Measurements from ENCODE around the gene AP3B1.

Gene AP3B1

DNA sequence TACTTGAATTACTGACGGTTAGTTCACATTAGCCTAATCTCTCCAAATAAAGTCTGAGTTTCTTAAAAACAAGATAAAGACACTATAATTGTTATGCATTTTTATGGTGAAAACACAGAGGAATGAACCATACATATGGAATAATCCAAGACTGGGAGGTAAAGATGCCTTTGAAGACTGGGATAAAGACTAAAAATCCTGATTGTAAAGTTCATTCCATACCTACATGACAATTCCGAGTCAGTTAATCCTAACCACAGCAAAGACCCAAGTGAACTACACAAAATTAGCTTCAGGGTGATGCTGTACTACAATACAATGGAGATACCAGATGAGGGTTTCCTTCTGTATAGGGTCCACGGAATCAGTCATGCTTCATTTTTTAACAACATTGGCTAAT, 6.3 kb downstream of the AP3B1 start:
- H3K4me3 ChIP-seq (ENCODE audit: low read length): no peak overlapping the region
- TF ChIP-seq, protein P1, sequence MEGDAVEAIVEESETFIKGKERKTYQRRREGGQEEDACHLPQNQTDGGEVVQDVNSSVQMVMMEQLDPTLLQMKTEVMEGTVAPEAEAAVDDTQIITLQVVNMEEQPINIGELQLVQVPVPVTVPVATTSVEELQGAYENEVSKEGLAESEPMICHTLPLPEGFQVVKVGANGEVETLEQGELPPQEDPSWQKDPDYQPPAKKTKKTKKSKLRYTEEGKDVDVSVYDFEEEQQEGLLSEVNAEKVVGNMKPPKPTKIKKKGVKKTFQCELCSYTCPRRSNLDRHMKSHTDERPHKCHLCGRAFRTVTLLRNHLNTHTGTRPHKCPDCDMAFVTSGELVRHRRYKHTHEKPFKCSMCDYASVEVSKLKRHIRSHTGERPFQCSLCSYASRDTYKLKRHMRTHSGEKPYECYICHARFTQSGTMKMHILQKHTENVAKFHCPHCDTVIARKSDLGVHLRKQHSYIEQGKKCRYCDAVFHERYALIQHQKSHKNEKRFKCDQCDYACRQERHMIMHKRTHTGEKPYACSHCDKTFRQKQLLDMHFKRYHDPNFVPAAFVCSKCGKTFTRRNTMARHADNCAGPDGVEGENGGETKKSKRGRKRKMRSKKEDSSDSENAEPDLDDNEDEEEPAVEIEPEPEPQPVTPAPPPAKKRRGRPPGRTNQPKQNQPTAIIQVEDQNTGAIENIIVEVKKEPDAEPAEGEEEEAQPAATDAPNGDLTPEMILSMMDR (conservative IDR thresholded peaks at IDR 0.05; ENCODE audit: low read length): no peak
- no peak for DNase-seq (ENCODE audit: low read depth)

DNA sequence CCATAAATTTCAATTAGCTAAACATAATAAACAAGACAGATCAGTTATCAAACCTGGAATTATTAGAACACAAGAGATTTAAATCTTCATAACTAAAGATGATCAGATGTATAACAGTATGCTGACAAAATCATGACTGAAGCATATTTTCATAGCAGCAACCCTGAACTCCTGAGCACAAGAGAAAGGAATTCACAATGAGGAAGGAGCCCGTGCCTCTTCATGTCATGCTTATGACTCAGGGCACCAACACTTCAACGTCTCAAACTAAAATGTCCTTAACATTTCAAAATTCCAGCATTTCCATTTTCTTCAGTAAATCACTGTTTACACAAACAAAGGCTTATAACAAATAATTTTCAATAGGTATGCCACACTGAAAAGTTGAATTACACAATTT, 6.7 kb downstream of the AP3B1 start:
- TF ChIP-seq, protein P1 (conservative IDR thresholded peaks at IDR 0.05; ENCODE audit: low read length): no peak
- no peak overlapping the region; the same call in none of the 2 replicates for H3K4me3 ChIP-seq (ENCODE audit: low read length)
- DNase-seq (ENCODE audit: low read depth): peak; percentile 81

DNA sequence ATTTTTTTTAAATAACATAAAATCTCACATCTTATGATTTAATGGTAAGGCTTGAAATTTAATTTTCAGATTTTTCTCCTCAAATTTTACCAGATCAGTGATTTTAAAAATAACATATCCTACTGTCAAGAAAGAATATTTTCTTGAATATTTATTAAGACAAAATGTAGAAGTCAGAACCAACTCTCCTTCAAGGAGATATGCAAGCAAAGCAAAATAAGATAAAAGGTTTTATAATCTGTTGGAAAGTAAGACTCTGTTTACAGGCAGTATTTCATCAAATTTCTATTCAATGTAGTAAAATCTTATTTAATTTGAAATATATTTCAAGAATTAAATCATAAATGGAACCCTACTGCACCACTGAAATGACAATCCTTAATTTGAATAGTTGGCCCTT, 7.3 kb downstream of the AP3B1 start:
- no peak overlapping the region for H3K4me3 ChIP-seq (ENCODE audit: low read length)
- TF ChIP-seq, protein P1 (conservative IDR thresholded peaks at IDR 0.05; ENCODE audit: low read length): no peak
- no peak for DNase-seq (ENCODE audit: low read depth)

DNA sequence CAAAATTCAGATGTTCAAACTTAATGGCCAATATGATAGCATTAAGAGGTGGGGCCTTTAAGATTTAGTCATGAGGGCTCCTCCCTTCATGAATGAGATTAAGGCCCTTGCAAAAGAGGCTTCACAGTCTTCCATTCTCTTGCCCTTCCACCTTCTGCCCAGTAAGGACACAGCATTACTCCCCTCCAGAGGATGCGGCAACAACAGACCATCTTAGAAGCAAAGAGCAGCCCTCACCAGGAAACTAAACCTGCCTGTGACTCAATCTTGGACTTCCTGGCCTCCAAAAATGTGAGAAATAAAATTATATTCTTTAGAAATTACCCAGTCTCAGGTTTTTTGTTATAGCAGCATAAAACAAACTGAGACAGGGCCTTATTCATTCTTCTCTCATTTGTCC, 8.2 kb downstream of the AP3B1 start:
- no peak overlapping the region for H3K4me3 ChIP-seq (ENCODE audit: low read length)
- TF ChIP-seq, protein P1 (conservative IDR thresholded peaks at IDR 0.05; ENCODE audit: low read length): no peak
- no peak for DNase-seq (ENCODE audit: low read depth)

DNA sequence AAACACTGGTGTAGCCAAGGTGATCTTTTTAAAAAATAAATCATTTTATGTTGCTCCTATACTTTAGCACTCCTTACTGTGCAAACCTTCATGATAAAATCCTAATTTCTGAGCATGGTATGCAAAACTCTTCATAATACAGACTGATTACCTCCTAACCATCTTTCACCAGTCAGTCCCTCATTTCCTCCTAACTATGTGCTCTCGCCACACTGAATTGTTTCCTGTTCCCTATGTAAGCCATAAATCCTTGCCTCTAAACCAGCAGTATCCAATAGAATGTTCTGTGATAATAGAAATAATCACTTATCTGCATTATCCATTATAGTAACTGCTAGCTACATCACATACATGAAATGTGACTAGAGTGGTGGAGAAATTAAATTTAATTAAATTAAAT, 10.7 kb downstream of the AP3B1 start:
- TF ChIP-seq, protein P1 (conservative IDR thresholded peaks at IDR 0.05; ENCODE audit: low read length): no peak
- no peak for DNase-seq (ENCODE audit: low read depth)
- H3K4me3 ChIP-seq (ENCODE audit: low read length): no peak overlapping the region

DNA sequence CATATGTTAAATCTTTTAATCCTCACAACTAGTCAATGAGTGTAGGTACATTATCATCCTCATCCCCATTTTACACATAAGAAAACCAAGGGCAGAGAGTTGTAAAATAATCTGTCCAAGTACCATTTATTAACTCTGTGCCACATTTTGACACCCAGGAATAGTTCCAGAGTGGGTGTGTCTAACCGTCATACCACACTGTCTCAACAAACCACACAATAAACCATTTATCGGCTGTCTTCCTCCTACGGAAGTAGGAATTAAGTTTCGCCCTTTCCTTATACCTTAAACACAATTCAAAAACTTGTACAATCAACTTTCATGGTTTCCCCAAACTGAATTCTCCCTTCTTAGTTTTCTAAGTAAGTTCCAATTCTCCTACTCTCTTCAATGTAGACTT, 11.4 kb downstream of the AP3B1 start:
- TF ChIP-seq, protein P1 (conservative IDR thresholded peaks at IDR 0.05; ENCODE audit: low read length): no peak
- DNase-seq (ENCODE audit: low read depth): no peak
- no peak overlapping the region for H3K4me3 ChIP-seq (ENCODE audit: low read length)

DNA sequence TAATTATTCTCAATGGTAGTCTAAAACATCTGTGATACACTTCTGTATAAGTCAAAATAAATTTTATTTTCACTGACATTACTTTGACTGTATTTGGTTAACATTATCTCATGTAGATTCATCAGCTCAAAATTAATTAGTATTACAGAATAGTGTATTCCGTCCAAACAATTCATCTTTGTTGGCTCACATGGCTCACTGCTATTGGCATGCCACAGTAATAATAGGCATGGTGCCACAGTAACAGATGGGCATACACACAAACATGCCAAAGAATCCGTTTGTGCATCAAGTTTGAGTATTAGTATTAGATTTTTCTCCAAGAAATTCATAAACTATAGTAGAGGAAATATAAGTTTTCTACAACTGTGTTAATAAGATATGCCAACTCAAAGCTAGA, 14.2 kb downstream of the AP3B1 start:
- peak; percentile 34 for DNase-seq (ENCODE audit: low read depth)

More for the DNA sequence above, 14.2 kb downstream of the AP3B1 start:
- TF ChIP-seq, protein P1 (conservative IDR thresholded peaks at IDR 0.05; ENCODE audit: low read length): no peak
- no peak overlapping the region for H3K4me3 ChIP-seq (ENCODE audit: low read length)
